Central memory CD4-positive, alpha-beta T cell (primary cell): Measurements from ENCODE around the gene HOXA4.
A peak's percentile ranks its signal among the peaks of the same experiment; 100 is the strongest.

Experiments
- DNase-seq: peaks from one replicate; pipeline ENCODE4 v3.0.0; 2022

HOXA4 gene

DNA sequence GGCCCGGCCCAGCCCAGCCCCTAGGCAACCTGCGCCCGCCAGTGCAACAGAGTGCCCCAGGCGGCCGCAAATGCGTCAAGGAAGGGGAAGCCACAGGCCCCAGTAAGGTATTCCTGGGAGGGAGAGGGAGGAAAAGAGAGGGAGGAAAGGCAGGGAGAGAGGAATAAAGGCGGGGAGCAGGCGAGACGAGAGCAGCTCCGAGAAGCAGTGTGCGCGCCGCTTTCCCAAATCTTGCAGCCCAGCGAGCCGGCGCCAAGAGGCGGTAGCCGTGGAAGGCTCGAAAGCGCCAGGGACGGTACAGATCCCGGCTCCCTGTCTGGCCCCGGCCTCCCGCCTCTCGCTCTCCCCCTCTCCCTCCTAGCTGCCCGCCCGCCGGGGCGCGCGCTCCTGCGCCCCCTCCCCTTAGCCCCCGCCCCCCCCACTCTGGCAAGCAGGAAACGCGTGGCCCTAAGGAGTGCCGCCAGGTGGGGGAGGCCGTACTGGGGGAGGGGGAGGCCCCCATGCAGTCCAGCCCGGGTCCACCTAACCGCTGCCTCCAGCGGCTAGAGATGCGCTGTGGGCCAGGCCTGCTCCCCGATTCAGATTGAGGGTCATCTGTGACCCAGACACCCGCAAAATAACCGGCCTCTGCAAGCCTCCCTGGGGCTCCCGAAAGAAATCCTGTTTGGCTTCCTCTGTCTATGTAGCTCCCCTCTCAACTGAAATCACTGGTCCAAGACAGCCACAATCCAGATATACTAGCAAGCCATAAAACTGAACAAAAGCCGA lies 39.3 kb upstream of the HOXA4 start:
- DNase-seq: no peak

DNA sequence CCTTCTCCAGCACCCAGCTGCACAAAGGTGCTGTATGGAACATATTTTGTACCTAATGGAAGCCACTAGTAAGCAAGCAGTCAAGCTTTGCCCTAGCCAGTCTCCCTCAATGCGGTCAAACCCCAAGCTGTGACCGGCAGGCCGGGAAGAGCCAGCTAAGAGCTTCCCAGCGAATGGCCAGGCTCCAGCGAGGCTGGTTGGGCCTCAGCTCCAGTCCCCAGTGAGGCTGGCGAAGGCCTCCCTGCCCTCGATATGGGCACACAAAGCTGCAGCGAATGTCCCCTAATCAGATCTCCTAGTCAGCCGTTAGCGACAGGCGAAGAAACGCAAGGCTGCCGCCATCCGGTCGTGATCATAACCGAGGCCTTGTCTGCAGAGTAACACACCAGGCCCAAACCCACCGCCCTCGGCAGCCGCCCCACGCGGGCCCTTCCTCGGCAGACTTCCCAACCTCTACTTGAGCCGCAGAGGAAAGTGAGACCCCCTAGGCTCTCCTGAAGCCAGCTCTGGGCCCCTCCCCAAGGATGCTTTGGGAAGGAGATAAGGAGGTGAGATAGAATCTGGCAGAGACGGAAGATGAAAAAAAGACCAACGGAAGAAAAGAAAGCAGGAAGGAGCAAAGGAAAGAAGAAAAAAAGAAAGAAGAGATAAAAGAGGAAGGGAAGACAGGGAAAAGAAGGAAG lies 37.8 kb upstream of the HOXA4 start:
- DNase-seq: no peak

DNA sequence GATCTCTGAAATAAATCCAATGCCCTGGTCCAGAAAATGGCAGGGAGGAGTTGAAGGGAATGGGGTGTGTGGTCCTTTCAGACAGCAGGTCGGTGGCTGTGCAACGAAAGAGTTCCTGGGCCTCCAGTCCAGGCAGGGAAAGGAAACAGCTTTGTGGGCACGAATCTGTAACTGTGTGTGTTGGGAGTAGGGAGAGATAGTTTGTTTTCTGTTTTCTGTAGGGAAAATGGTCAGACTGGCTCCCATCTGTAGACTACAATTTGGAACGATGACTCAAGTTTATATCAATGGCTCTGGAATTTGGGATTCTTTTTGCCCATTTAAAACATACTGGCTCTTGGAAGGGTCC lies 37.3 kb upstream of the HOXA4 start:
- no peak for DNase-seq

DNA sequence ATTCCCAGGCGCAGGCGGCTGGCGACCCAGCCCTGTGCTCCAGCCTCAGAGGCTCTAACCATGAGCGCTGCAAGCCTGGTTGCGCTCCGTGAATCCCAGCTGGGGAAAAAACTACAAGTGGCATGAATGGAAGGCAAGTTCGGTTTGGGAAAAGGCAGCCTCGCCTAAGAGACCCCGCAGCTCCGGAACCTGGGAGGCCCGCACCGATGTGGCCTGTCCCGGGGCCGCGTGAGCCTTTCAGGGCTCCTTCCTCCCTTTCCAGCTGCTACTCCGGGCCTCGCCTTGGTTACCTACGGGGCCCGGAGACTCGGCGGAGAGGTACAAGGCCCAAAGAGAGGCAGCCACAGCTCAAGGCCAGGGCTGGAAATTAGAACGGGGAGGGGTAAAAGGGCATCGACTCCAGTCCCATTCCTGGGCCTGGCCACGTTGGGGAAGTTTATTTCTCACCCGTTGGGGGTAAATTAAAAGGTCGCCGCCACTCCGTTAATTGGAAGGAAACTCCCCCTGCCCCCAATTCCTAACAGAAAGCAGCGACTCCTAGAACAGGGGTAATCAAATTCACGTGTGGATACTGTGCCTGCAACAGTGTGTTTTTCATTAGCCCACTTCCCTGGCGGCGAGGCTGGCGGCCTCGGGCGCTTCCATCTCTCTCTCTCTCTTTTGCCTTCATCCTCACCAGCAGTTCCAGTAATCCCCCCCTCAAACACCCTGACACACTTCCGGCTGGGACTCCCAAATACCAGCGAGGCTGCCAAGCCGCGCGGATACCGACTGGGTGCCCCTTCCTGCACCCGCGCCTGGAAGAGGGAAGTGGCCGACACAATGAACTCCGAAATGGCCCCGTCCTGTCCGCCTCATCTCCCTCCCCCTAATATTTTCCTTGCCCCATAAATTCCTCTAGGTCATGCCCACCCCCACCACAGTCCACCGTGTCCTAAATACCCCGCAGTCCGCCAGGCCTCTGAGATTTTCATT lies 36.3 kb upstream of the HOXA4 start:
- no peak for DNase-seq

DNA sequence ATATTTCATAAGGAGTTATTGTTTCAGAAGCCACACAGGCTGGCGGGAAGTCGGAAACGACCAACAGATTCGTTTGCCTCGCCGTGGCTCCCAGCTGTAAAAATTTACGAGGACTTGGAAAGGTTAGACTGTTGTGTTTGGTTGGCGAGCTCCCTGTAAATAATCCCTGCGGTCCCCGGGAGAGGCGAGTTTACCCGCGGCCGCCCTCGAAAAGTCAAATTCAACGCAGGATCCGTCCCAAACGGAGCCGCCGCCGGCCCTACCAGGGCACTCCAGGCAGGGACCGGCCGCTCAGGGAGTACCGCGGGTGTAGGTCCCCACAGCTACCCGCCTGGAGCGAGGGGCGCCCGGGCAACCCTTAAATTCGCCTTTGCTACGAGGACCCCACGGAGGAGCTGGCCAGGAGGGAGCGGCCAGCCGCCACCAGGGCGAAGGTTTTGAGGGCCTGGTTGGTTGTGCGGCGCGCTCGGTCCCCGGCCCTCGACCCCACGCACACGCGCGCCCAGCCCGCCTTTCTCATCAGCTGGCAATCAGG lies 35.5 kb upstream of the HOXA4 start:
- DNase-seq: no peak

DNA sequence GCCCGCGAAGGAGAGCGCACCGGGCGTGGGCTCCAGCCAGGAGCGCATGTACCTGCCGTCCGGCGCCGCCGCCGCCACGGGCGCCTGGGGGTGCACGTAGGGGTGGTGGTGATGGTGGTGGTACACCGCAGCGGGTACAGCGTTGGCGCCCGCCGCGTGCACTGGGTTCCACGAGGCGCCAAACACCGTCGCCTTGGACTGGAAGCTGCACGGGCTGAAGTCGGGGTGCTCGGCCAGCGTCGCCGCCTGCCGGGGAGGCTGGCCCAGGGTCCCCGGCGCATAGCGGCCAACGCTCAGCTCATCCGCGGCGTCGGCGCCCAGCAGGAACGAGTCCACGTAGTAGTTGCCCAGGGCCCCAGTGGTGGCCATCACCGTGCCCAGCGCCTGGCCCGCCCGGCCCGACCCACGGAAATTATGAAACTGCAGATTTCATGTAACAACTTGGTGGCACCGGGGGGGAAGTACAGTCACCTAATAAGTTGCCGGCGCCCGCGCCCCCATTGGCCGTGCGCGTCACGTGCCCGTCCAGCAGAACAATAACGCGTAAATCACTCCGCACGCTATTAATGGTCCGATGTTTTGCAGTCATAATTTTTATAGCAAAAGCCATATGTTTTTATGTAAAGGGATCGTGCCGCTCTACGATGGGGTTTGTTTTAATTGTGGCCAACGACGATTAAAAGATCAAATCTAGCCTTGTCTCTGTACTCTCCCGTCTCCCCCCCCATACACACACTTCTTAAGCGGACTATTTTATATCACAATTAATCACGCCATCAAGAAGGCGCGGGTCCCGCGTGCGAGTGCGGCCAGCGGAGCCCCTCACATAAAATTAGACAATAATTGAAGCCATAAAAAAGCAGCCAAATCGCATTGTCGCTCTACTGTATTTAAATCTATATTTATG lies 34.8 kb upstream of the HOXA4 start, which contains the start of gene HOXA9:
HOXA9 (minus strand) TSS at position 449 of the 907 bp plus-strand sequence; CDS start at position 369, 80 bp downstream.
- no peak for DNase-seq

DNA sequence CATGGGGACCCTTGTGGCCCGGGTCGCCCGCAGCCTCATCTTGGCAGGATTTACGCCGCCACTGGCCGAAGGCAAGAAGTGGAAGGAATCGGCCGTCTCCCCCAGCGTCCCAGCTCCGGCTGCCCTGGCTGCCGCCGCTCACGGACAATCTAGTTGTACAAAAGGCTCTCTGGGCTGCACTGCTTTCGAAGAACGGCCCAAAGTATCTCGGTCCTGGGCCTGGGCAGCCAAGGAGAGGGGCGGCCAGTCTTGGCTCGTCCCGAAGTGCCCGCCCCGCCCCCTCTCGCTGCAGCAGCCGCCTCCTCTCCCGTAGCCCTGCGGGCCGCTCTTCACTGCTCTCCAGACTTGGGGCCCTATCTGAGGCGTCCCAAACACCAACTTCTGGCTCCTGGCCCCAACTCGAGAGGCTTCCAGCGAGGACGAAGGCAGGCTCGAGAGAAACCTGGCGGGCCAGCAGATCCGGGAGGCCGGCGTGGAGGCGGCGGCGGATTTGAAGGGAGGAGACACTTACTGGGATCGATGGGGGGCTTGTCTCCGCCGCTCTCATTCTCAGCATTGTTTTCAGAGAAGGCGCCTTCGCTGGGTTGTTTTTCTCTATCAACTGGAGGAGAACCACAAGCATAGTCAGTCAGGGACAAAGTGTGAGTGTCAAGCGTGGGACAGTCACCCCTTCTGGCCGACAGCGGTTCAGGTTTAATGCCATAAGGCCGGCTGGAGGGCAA lies 34.0 kb upstream of the HOXA4 start:
- no peak for DNase-seq

DNA sequence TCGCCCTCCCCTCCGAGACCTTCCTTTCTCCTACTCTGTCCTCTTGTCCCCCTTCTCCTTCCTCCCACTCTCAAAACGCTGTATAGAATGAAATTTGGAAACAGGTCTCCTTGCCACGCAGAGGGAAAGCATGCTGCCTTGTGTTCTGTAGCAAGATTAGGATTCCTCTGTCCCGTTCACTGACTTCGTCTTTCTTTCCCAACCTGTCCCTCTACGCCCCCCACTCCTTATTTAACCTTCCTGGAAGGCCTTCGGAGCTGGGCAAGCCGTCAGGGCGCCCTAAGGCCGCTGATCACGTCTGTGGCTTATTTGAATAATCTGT lies 33.4 kb upstream of the HOXA4 start:
- no peak for DNase-seq

DNA sequence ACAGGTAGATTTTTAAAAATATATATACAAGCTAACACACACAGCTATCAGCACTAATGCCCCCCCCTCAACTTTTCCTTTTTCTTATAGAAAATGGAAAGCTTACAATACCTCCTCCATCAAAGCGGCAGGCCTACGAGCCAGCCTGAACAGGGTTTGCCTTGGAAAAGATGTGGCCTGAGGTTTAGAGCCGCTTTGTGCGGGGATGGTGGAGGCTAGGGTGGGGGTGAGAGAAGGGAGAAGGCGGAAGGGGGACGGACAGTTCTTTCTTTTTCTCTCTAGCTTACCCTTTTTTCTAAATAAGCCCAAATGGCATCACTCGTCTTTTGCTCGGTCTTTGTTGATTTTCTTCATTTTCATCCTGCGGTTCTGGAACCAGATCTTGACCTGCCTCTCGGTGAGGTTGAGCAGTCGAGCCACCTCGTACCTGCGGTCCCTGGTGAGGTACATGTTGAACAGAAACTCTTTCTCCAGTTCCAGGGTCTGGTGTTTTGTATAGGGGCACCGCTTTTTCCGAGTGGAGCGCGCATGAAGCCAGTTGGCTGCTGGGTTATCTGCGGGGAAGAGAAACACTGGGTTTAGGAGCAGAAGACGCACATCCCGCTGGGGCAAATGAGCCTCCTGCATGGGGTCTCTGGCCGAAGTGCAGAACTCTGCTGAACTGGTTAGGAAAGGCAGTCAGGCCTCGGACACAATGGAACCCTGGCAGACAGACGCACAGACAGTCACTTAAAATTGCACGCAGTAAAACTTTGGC lies 32.9 kb upstream of the HOXA4 start:
- DNase-seq: no peak

DNA sequence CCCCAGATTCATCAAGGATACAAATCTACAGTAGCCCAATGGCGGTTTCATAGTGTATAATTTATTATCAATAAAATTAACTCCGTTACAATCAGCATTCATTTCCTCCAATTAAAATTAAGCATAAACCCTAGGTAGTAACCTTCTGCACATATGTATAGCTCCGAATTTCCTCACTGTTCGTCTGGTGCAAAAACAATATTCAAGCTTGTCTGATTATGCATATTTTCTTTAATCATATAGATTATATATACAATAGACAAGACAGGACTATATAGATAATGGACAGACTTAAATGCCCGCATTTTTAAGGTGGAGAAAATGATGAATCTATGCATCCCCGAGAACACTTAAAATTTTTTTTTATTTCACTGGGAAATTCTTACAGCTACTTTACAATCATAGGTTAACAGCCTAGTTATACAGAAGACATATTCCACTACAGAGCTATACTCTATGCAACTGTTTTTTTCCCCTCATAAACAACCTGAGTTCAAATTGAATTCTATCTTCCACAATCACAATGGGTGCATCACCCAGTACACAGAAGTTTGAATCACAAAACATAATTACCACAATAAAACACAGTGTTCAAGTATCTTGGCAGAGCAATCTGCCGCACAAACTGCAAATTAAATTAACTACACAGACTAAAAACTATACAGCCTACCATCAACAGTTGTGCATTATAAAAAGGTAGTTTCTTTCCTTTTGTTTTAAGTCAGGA lies 32.2 kb upstream of the HOXA4 start:
- no peak for DNase-seq

DNA sequence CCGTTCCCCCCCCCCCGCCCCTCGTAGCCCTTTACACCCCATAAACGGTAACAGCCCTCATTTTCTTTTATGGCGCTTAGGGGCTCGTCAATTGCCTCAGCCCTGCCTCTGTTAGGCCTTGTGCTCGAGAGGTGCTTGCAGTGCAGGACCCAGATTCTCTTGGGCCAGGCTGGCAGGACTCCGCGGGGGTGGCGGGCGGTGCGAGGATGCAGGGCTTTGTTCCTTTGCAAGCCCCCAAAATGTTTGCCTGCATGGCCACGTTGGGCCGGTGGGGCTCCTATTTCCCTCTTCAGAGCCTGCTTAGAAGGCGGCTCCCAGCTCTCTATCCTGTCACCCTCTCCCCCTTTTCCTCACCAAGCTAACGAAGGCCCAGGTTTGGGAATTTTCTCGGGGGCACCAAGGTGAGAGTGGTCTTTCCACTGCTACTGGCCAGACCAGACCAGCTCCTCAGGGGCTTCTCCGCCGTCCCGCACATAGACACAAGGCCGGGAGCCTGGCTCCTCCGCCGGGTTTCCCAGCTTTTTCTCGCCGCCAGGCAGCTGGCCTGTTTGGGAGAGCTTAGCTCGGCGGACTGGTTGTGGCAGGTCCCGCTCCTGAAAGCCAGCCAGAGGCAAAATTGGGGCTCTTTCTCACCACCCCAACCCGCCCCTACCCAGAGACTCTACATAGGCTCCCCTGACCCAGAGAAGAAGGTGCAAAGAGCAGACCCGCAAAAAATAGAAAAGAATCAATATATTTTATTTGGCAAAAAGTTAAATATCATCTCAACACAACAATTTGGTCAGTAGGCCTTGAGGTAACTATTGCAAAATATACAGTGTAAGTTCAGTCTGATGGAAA lies 31.4 kb upstream of the HOXA4 start:
- DNase-seq: no peak

DNA sequence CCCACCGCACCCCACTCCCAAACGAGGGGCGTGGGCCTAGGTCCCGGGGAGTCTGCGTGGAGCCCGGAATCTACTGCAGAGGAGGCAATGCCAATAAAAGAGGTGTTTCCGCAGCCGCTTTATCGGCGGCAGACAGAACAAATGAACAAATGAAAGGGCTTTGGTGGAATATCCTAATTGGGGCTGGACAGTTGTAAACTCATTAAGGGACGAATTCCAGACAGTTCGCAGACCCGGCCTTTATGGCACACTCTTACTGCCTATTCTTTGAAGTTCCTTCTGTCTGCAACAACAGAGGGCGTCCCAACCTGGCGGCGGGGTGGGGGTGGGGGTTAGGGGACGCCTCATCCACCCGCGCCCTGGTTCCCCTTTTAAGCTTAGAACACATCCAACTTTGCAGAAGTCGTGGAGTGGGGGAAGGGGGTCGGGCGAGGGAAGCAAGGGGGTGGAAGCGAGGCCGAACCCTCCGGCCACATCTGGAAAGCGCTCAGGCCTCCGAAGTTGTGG lies 30.7 kb upstream of the HOXA4 start:
- DNase-seq: no peak

DNA sequence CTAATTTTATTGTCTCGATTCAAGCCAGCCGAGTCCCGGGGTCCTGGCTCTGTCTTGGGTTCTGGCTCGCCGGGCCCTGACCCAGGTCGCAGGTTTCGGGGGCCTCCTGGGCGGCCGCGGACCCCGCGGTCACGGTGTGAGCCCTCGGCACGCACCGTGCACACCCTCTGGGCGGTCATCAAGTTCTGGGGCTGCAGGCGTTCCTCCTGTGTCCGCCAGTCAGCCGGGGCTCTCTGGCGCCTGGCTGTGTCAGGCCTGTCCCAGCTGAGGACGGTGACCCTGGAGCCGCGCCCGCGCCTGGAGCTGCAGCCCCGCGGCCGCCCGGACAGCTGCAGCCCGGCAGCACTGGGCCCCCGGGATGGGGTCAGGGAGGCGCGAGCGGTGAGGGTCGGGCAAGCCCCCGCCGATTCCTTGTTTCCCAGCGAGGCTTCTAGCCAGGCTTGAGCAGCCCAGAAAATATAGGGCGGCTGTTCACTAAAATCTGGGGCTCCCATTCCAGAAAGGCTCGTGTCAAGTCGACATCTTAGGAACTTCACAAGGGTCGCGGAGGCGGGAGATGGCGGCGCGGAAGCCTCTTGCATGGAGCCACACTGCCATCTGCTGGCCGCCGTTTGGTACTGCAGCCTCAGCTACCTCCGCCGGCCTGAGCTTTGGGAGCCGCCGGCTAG lies 30.1 kb upstream of the HOXA4 start:
- peak; percentile 73 for DNase-seq

DNA sequence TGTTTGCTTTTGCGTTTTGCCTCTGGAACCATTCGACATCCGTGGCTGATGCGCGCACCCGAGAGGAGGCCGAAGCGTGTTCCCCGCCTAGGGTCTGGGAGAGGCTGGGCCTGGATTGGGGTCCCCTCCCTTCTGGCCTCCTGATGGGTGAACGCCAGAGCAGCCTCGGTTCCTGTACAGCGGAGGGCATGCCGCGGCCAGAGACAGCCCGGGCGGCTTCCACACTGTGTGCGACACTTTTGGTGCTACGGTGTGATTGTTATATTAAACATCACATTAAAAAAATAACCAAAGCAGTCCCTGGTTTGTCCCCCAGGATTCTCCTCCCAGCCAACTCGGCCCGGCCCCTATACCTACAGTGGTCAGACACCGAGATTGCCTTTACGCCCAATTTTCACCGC lies 29.6 kb upstream of the HOXA4 start:
- DNase-seq: no peak

DNA sequence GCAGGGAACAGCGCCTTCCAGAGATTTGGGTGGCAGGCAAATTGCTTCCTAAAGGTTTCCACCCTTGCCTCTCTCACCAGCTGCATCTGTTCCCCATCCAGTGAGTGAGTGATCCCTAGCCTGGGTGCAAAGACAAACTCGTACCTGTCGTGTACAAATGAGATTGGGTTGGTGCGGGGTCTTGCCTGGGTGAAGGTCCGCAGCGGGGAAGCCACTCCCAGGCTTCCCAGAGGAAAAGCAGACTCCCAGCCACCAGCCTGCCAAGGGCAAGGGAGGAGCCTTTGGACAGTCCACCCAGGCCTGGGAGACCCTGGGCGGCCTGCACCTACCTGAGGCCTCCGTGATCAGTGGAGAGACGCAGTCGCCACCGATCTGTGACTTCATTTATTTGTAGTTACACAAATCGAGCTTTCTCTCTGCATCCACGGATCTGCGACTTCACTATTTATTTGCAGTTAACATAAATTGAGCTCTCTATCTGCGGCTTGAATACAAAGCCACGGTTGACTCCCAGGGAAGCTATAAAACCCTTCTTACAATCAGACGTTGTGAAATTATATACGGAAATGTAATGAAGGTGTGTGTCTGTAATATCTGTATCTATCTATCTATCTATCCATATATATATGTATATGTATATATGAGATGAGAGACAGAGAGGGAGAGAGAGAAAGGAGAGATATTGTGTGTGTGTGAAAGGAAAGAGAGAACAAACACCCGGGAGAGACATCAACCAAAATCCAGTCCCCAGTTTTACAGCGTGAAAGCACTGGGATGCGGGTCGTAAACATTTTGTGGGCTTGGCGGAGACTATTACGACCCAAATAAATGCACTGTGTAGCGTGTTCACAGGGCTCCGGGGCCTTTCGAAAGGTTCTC lies 28.9 kb upstream of the HOXA4 start:
- no peak for DNase-seq

DNA sequence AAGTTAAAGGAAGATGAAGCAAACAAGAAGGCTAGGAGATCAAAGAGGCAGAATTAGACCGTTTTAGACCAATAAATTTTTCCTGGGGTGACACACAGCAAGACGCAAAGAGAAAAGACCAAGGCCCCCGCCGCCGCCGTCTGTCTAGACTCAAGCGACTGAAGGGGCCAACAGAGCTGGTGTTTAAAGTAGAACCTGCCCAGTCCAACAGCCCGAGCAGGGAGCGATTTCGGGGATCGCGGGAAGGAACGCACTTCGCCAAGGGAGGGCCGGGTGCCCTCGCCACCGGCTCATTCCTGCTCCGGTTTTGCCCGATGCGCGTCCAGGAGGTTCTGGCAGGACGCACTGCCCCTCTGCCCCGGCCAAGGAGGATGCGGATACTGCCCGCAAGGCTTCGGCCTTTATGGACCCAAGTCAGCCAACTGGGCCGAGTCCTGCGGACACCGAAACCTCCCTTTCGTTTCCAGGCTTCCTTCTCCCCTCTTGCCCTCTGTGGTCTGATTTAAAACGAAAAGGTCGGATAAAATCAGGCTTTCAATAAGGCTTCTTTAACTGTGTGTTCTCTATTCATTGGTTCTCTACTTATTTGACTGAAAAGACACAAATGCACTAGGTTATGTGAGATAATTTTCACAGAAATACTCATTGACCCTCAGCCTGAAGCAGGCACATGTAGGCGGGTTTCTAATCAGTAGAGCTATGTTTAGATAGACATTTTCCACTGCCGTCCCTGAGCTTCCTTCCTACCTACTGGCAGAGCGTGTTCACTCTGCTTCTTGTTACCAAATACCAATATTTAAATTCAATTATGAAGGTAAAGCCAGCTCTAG lies 28.1 kb upstream of the HOXA4 start:
- DNase-seq: no peak
